Suprapubic skin (tissue), 4 donors: ENCODE data around the gene HGF. TPM values are rescaled to one million over a fixed set of nuclear protein-coding genes. Genes with fewer than 3 reads are reported as not detected.

Experiments used
- DNase-seq, 2 donors: peaks; one replicate each; pipeline ENCODE4 v3.0.0-alpha.2; 2019; ENCODE audit warnings: low spot score in 2 of 2
- H3K27ac ChIP-seq: fragments of 200-600 bp; sonication (generic); one replicate; pipeline ENCODE4 v1.5.1; 2019
- H3K27me3 ChIP-seq: fragments of 200-600 bp; sonication (generic); one replicate; pipeline ENCODE4 v1.5.1; 2019
- H3K36me3 ChIP-seq: fragments of 200-600 bp; sonication (generic); one replicate; pipeline ENCODE4 v1.5.1; 2019
- H3K4me1 ChIP-seq: fragments of 200-600 bp; sonication (generic); one replicate; pipeline ENCODE4 v1.5.1; 2019
- H3K4me3 ChIP-seq: fragments of 200-600 bp; sonication (generic); one replicate; pipeline ENCODE4 v1.5.1; 2019; ENCODE audit warnings: mild to moderate bottlenecking
- H3K9me3 ChIP-seq: fragments of 200-600 bp; sonication (generic); one replicate; pipeline ENCODE4 v1.5.1; 2019
- CTCF ChIP-seq, 2 donors: fragments of 200-600 bp in 1 of 2; fragments of 450-650 bp in 1 of 2; sonication (generic) in 1 of 2; IDR thresholded peaks; one replicate each; pipeline ENCODE4 v1.5.1; 2016 to 2019; ENCODE audit warnings: antibody characterized with exemption in 2 of 2, mild to moderate bottlenecking in 1 of 2, moderate library complexity in 1 of 2
- EP300 ChIP-seq: sonication (generic); formaldehyde crosslinking; IDR thresholded peaks from one replicate; pipeline ENCODE4 v1.6.1; 2017; ENCODE audit warnings: antibody characterized with exemption
- POLR2A ChIP-seq, 2 donors: fragments of 450-650 bp; IDR thresholded peaks; one replicate each; pipeline ENCODE4 v1.6.1; 2017; ENCODE audit warnings: antibody characterized with exemption in 2 of 2, mild to moderate bottlenecking in 2 of 2, moderate library complexity in 2 of 2
- POLR2AphosphoS5 ChIP-seq, 3 donors: sonication (generic); formaldehyde crosslinking; IDR thresholded peaks; one replicate each; pipeline ENCODE4 v1.6.1; 2017; ENCODE audit warnings: antibody characterized with exemption in 3 of 3
- WGBS: methylation state at CpG from one replicate; pipeline ENCODE4 v1.1.5; 2018; 5-methylcytosine and 5-hydroxymethylcytosine counted together
- total RNA-seq, 4 donors: library from RNA; depleted of rRNA; stranded (reverse); fragments of >200 nt; gene quantifications; one replicate each; pipeline ENCODE4 v1.1.0, GENCODE V29; 2016

The HGF gene
- total RNA-seq, 4 donors from 2014 or later, result 0.47 to 1.9 (median 0.89) TPM

- TF ChIP-seq CTCF (IDR thresholded peaks at IDR 0.05), result no peak
- TF ChIP-seq POLR2AphosphoS5 (IDR thresholded peaks at IDR 0.05), result no peak
- no peak for TF ChIP-seq POLR2A (IDR thresholded peaks at IDR 0.05)
- no peak for TF ChIP-seq EP300
- Histone ChIP-seq H3K27ac (no peak overlapping the region), H3K4me3 (no peak overlapping the region), H3K4me1 (no peaks in the 10 kb centered on the region), H3K36me3 (no peaks in the 10 kb centered on the region), H3K9me3 (no peaks in the 10 kb centered on the region), H3K27me3 (no peaks in the 10 kb centered on the region)
- WGBS, result 54% methylated on average over 5 of the region's 5 CpGs
- DNase-seq, result no peak
Observed at GRCh38 chr7:81715984-81716588, 53.8 kb downstream of the HGF start.

- Histone ChIP-seq H3K9me3 (no peaks in the 10 kb centered on the region), H3K4me1 (no peaks in the 10 kb centered on the region), H3K4me3 (no peak overlapping the region), H3K36me3 (no peaks in the 10 kb centered on the region), H3K27ac (no peak overlapping the region), H3K27me3 (no peaks in the 10 kb centered on the region)
- WGBS, result 81% methylated on average over 1 of the region's 1 CpG
- no peak for DNase-seq
- no peak for TF ChIP-seq POLR2AphosphoS5 (IDR thresholded peaks at IDR 0.05)
- TF ChIP-seq POLR2A (IDR thresholded peaks at IDR 0.05), result no peak
- no peak for TF ChIP-seq CTCF (IDR thresholded peaks at IDR 0.05)
- no peak for TF ChIP-seq EP300
Observed at GRCh38 chr7:81714306-81714705, 55.5 kb downstream of the HGF start.

GRCh38 chr7:81710751-81711150 lies 59.1 kb downstream of the HGF start:
- no peaks in the 10 kb centered on the region for H3K9me3 ChIP-seq
- no peak for DNase-seq
- no peaks in the 10 kb centered on the region for H3K36me3 ChIP-seq
- TF ChIP-seq EP300 (no peak), POLR2A (IDR thresholded peaks at IDR 0.05) (no peak), CTCF (IDR thresholded peaks at IDR 0.05) (no peak), POLR2AphosphoS5 (IDR thresholded peaks at IDR 0.05) (no peak)
- H3K4me1 ChIP-seq, result no peaks in the 10 kb centered on the region
- H3K27ac ChIP-seq, result no peak overlapping the region
- no peaks in the 10 kb centered on the region for H3K27me3 ChIP-seq
- 79% methylated on average over 1 of the region's 1 CpG for WGBS
- no peak overlapping the region for H3K4me3 ChIP-seq

DNA sequence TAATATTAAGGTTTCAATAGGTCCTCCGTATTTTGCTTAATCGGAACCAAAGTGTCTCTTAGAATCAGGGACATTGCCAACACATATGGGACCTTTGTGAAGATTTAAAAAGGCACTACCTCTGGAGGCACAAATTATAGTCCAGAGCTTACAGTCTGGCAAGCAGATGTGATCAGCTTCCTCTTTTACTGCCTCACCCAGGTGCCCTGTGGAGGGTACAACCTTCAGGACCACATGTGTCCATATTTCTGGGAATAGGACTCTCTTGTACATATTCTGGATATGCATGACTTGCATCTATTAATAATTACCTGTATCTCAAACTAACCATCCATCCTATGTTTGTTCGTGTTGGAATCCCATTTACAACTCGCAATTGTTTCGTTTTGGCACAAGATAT lies 60.0 kb downstream of the HGF start:
- no peak for DNase-seq
- Histone ChIP-seq H3K9me3 (no peaks in the 10 kb centered on the region), H3K36me3 (no peaks in the 10 kb centered on the region), H3K4me1 (no peaks in the 10 kb centered on the region), H3K27ac (no peak overlapping the region), H3K4me3 (no peak overlapping the region), H3K27me3 (no peaks in the 10 kb centered on the region)
- WGBS, result 89% methylated on average over 5 of the region's 5 CpGs
- no peak for TF ChIP-seq EP300
- TF ChIP-seq POLR2A (IDR thresholded peaks at IDR 0.05), result no peak
- no peak for TF ChIP-seq POLR2AphosphoS5 (IDR thresholded peaks at IDR 0.05)
- TF ChIP-seq CTCF (IDR thresholded peaks at IDR 0.05), result no peak

DNA sequence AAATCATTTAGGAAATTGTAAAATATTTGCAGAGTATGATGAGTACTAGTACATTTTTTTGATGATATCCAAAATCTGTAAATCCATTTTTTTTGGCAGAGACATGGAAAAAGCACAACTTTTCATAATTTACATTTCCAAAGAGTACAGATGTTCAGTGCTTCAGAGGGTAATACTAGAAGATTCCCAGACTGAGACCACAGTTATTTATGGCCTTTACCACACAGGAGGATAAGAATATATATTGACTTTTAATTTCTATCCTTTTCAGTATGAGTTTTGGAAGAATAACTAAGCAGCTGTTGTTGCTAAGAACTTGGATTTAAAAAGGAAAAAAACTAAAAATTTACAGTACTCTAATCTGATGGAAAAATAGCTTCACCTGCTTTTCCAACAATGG lies 61.9 kb downstream of the HGF start:
- H3K4me3 ChIP-seq, result no peak overlapping the region
- H3K36me3 ChIP-seq, result no peaks in the 10 kb centered on the region
- TF ChIP-seq POLR2A (IDR thresholded peaks at IDR 0.05) (no peak), CTCF (IDR thresholded peaks at IDR 0.05) (no peak), POLR2AphosphoS5 (IDR thresholded peaks at IDR 0.05) (no peak), EP300 (no peak)
- H3K27me3 ChIP-seq, result no peaks in the 10 kb centered on the region
- no peak overlapping the region for H3K27ac ChIP-seq
- no peaks in the 10 kb centered on the region for H3K9me3 ChIP-seq
- no peaks in the 10 kb centered on the region for H3K4me1 ChIP-seq
- no peak for DNase-seq
